ENCODE data around the gene RAPGEF1. TPM values are rescaled to one million over a fixed set of nuclear protein-coding genes. Genes with fewer than 3 reads are reported as not detected.

Gene RAPGEF1
- total and polyA plus RNA-seq, 2 experiments from 2014 or later = 9.9 to 82.8 TPM

GRCh38 chr9:131745610-131746009 is 5.7 kb upstream of the RAPGEF1 start (continued):
- no peak for TF ChIP-seq ZNF462 (CRISPR knock-in tag; IDR thresholded peaks at IDR 0.05)

GRCh38 chr9:131744720-131745201 is 4.9 kb upstream of the RAPGEF1 start:
- H3K9me2 ChIP-seq (ENCODE audit: insufficient read depth) = no peaks in the 10 kb centered on the region
- H2AFZ ChIP-seq = no peak overlapping the region
- Mint-ChIP-seq H3K27me3 (ENCODE audit: insufficient read depth, low read depth, poor library complexity) (peaks cover 6% of the 10 kb centered on the region), H3K36me3 (ENCODE audit: low read depth) (peaks cover 4% of the 10 kb centered on the region; the same call in 2 of the 3 replicates), H3K9me3 (peaks cover 5% of the 10 kb centered on the region; the same call in 2 of the 3 replicates), H3K27ac (no peak overlapping the region), H3K4me1 (no peaks in the 10 kb centered on the region), H3K4me3 (no peak overlapping the region)
- DNase-seq (ENCODE audit: low spot score) (no peak), ATAC-seq (no peak)
- no peaks in the 10 kb centered on the region for H3F3A ChIP-seq (replicated peaks; ENCODE audit: low read depth)
- H3K79me2 ChIP-seq (replicated peaks; ENCODE audit: insufficient read depth) = no peaks in the 10 kb centered on the region
- no peaks in the 10 kb centered on the region for H3K4me1 ChIP-seq (ENCODE audit: insufficient read depth)
- no peaks in the 10 kb centered on the region for H3K36me3 ChIP-seq (ENCODE audit: insufficient read depth)
- no peak overlapping the region for H3K4me3 ChIP-seq
- no peaks in the 10 kb centered on the region for H4K20me1 ChIP-seq (replicated peaks; ENCODE audit: insufficient read depth)
- no peaks in the 10 kb centered on the region for H3K27me3 ChIP-seq (ENCODE audit: insufficient read depth)
- no peak overlapping the region for H3K27ac ChIP-seq (ENCODE audit: low read depth)
- no peak overlapping the region for H3K4me2 ChIP-seq
- TF ChIP-seq ZNF331 (CRISPR knock-in tag; IDR thresholded peaks at IDR 0.05; ENCODE audit: low read depth) (no peak), EZH2phosphoT487 (IDR thresholded peaks at IDR 0.05; ENCODE audit: unreplicated experiment) (no peak)

- Mint-ChIP-seq H3K27me3 (ENCODE audit: insufficient read depth, low read depth, poor library complexity) (peaks cover 7% of the 10 kb centered on the region), H3K4me1 (no peaks in the 10 kb centered on the region), H3K9me3 (peaks cover 5% of the 10 kb centered on the region; the same call in 2 of the 3 replicates), H3K27ac (no peak overlapping the region), H3K36me3 (ENCODE audit: low read depth) (peaks cover 4% of the 10 kb centered on the region; the same call in 2 of the 3 replicates), H3K4me3 (no peak overlapping the region)
- no peaks in the 10 kb centered on the region for H3K4me1 ChIP-seq (ENCODE audit: insufficient read depth)
- H3K36me3 ChIP-seq (ENCODE audit: insufficient read depth) = no peaks in the 10 kb centered on the region
- H3K79me2 ChIP-seq (replicated peaks; ENCODE audit: insufficient read depth) = peaks cover under 1% of the 10 kb centered on the region; the same call in 1 of the 2 replicates
- H3K4me2 ChIP-seq = no peak overlapping the region
- H3K4me3 ChIP-seq = no peak overlapping the region
- no peak overlapping the region for H3K27ac ChIP-seq (ENCODE audit: low read depth)
- ATAC-seq (no peak), DNase-seq (ENCODE audit: low spot score) (no peak)
- no peaks in the 10 kb centered on the region for H4K20me1 ChIP-seq (replicated peaks; ENCODE audit: insufficient read depth)
- no peaks in the 10 kb centered on the region for H3K27me3 ChIP-seq (ENCODE audit: insufficient read depth)
- no peaks in the 10 kb centered on the region for H3F3A ChIP-seq (replicated peaks; ENCODE audit: low read depth)
- no peaks in the 10 kb centered on the region for H3K9me2 ChIP-seq (ENCODE audit: insufficient read depth)
- H2AFZ ChIP-seq = no peak overlapping the region
- no peak for TF ChIP-seq ETS1 (IDR thresholded peaks at IDR 0.05)
- TF ChIP-seq ZNF331 (CRISPR knock-in tag; IDR thresholded peaks at IDR 0.05; ENCODE audit: low read depth) = no peak
- no peak for TF ChIP-seq EZH2phosphoT487 (IDR thresholded peaks at IDR 0.05; ENCODE audit: unreplicated experiment)
- no peak for TF ChIP-seq REST (IDR thresholded peaks at IDR 0.05; ENCODE audit: unreplicated experiment)
- no peak for TF ChIP-seq ZNF114 (CRISPR knock-in tag; IDR thresholded peaks at IDR 0.05)
- no peak for TF ChIP-seq EZH2 (IDR thresholded peaks at IDR 0.05; ENCODE audit: low read depth, unreplicated experiment)
Observed at GRCh38 chr9:131744171-131744719, 4.4 kb upstream of the RAPGEF1 start.
